Measurements from ENCODE around the gene GOSR1. TPM values are rescaled to one million over a fixed set of nuclear protein-coding genes. Genes with fewer than 3 reads are reported as not detected.
"Not testable (repeated sequence)": the region's sequence is repeated elsewhere in the genome, so short reads cannot be mapped to it uniquely, and the experiment has no call there.

Gene GOSR1
- total RNA-seq, 1 experiment from 2014 or later, result 16.4 TPM

DNA sequence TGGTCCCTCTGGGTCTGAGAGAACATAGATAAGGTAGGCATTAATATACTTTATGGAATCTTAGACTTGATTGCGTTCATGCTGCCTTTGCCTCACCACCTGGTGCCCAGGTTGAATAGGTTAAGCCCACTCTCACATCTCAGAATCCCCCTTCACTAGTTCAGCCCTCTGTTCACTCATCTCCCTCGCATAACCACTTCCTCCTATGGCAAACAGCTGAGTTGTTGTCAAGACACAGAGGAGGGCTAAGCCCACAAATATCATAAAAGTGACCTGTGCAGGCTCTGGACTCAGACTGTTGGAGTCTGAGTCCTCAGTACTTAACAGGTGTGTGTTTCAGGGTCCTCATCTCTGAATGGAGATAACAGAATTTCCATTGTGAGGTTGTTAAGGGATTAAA, 55.7 kb downstream of the GOSR1 start:
- DNase-seq (ENCODE audit: low read depth, low spot score), result no peak
- in situ Hi-C loops (cut with HindIII; ENCODE audit: low pct_unique_long_range_greater_than_20kb, low sequenced_read_pairs), result no loop called here

DNA sequence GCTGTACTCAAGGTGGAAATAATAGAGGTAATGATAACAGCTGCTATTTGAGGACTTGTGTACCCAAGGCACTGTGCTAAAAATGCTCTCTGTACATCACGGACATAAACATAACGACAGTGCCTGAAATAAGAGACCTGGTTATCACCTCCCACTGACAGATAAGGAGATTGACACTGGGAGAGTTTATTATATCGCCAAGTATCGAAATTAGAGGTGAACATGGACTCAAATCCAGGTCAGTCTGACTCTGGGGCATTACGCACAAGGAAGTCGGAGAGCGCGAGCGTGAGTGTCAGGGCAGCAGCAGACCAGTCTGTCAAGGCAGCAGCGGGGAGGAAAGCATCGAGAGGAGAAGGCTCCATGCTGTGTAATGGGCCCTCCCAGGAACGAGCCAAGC, 57.1 kb downstream of the GOSR1 start:
- no peak for DNase-seq (ENCODE audit: low read depth, low spot score)
- in situ Hi-C loops (cut with HindIII; ENCODE audit: low pct_unique_long_range_greater_than_20kb, low sequenced_read_pairs), result no loop called here

DNA sequence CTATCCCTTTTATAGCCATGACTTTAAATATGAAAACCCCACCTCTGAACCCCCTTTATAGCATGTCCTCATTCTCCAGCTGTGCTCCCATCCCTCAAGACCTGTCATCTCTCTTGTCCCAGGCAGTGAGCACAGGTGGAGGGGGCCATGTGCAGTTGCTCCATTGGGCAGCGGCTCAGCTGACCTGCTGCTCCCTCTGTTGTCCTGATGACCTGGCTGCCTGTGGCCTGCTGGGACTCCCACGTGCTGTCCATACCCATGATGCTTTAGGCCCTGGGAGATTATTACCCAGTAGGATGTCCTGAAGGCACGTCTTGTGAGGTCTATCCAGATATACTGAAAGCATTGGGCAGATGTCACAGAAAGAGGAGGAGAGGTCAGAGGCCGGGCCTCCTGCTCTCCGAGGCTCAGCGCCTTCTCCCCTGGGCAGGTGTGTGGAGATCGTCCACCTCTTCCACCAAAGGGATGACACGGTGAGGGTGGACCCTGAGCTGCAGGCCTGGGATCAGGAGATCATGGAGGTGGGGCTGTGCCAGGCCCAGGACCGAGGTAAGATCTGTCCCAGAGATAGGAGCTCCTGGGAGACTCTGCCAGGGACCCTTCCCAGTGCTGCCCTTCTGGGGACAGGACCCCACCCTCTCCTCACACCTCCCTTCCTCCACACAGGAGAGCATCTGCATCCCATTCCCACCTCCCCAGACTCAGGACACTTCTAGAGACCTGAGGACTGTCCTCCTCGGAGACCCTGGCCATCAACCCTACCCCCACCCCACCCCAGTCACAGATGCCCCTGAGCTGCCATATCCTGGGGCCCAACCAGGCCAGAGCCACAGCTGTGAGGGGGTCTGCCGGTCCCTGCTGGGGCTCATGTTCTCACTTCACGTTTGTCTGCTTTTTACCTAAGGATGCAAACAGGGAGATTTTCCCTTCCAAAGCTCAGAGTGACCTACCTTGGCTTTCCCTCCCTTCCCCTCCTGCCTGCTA, 58.0 kb downstream of the GOSR1 start:
- in situ Hi-C loops (cut with HindIII; ENCODE audit: low pct_unique_long_range_greater_than_20kb, low sequenced_read_pairs), result no loop called here
- DNase-seq (ENCODE audit: low read depth, low spot score), result no peak

DNA sequence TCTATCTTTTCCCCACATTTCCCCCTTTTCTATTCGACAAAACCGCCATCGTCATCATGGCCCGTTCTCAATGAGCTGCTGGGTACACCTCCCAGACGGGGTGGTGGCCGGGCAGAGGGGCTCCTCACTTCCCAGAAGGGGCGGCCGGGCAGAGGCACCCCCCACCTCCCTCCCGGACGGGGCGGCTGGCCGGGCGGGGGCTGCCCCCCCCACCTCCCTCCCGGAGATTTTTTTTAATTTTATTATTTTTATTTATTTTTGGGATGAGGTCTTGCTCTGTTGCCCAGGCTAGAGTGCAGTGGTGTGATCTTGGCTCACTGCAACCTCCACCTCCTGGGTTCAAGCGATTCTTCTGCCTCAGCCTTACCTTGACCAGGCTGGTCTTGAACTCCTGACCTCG, 59.6 kb downstream of the GOSR1 start:
- in situ Hi-C loops (cut with HindIII; ENCODE audit: low pct_unique_long_range_greater_than_20kb, low sequenced_read_pairs); DNase-seq (ENCODE audit: low read depth, low spot score): not testable (repeated sequence)

DNA sequence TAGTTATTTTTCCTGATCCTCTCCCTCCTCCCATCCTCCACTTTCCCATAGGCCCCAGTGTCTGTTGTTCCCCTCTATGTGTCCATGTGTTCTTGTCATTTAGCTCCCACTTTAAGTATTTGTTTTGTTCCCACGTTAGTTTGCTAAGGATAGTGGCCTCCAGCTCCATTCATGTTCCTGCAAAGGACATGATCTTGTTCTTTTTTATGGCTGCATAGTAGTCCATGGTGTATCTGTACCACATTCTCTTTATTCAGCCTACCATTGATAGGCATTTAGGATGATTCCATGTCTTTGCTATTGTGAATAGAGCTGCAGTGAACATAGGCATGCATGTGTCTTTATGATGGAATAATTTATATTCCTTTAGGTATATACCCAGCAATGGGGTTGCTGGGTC, 60.5 kb downstream of the GOSR1 start:
- DNase-seq (ENCODE audit: low read depth, low spot score); in situ Hi-C loops (cut with HindIII; ENCODE audit: low pct_unique_long_range_greater_than_20kb, low sequenced_read_pairs): not testable (repeated sequence)

DNA sequence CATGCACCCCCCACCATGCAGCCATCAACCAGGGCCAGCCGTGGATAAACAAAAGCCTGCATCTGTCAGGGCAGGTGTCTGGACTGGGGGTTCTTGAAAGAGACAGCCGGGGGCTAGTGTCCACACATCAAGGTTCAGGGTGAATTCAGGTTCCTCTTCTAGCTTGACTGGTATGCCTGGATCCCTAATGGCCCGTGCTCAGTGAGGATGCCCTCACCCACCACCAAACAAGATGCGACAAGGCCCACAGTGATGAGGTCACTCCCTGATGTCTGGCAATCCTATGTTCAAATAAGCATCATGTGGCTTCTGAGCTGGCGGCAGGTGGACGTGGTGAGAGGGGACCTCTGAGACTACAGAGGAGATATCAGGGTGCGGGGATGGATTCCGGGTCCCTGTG, 64.6 kb downstream of the GOSR1 start:
- DNase-seq (ENCODE audit: low read depth, low spot score), result no peak
- in situ Hi-C loops (cut with HindIII; ENCODE audit: low pct_unique_long_range_greater_than_20kb, low sequenced_read_pairs), result no loop called here

DNA sequence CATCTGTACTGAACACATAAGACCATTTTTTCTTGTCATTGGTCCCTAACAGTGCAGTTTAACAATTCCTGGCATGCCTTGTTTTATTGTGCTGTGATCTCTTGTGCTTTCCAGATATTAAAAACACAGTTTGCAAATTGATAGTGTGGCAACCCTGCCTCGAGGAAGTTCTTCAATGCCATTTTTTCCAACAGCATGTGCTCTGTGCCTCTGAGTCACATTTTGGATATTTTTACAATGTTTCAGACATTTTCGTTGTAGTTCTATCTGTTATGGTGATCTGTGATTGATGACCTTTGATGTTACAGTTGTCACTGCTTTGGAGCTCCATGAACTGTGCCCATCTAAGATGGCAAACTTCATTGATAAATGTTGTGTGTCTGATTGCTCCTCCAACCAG, 66.2 kb downstream of the GOSR1 start:
- DNase-seq (ENCODE audit: low read depth, low spot score), result no peak
- in situ Hi-C loops (cut with HindIII; ENCODE audit: low pct_unique_long_range_greater_than_20kb, low sequenced_read_pairs), result no loop called here

DNA sequence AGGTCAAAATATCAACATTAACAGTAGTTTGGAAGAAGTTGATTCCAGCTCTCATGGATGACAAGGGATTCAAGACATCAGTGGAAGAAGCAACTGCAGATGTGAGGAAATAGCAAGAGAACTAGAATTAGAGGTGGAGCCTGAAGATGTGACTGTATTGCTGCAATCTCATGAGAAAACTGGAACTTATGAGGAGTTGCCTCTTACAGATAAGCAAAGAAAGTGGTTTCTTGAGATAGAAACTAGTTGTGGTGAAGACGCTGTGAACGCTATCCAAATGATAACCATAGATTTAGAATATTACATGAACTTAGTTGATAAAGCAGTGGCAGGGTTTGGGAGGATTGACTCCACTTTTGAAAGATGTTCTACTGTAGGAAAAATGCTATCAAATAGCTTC, 67.8 kb downstream of the GOSR1 start:
- in situ Hi-C loops (cut with HindIII; ENCODE audit: low pct_unique_long_range_greater_than_20kb, low sequenced_read_pairs), result no loop called here
- DNase-seq (ENCODE audit: low read depth, low spot score), result no peak

DNA sequence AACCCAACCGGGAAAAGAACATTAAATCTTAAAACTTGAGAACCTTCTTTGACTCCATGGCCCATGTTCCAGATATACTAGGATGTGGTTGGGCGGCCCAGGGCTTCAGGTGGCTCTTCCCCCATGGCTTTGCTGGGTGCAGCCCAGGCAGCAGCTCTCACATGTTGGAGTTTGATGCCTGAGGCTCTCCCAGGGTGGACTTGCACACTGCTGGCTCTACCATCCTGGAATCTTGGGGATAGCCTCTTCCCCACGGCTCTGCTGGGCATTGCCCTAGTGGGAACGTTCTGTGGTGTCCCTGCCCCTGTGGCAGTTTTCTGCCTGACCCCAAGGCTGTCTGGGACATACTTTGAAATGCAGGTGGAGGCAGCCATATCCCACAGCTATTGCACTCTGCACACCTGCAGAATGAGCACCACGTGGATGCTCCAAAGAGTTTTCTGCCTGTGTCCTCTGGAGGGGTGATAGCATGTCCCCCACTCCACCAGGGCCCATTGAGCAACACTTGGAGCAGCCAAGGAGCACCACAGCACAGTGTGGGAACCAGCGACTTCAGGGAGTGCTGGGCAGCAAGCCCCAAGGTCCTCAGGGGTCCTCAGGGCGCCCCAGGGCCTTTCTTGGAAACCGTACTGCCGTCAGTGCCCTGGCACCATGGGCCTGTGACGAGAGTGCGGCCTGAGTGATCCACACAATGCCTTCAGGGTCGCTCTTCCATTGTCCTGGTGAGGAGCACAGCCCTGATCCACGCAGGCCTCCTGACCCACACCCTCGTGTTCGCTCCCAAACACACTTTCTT, 70.8 kb downstream of the GOSR1 start:
- no peak for DNase-seq (ENCODE audit: low read depth, low spot score)
- in situ Hi-C loops (cut with HindIII; ENCODE audit: low pct_unique_long_range_greater_than_20kb, low sequenced_read_pairs), result no loop called here

DNA sequence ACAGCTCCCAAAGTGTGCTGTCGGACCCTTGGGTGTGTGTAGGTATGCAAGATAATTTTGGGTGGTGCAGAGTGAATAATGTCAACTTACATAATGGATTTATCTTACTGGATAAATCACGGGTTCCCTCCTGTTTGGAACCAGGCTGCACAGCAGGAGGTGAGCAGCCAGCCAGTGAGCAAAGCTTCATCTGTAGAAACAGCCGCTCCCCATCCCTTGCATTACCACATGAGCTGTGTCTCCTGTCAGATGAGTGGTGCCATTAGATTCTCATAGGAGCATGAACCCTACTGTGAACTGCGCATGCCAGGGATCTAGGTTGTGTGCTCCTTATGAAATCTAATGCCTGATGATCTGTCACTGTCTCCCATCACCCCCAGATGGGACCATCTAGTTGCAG, 72.0 kb downstream of the GOSR1 start:
- DNase-seq (ENCODE audit: low read depth, low spot score); in situ Hi-C loops (cut with HindIII; ENCODE audit: low pct_unique_long_range_greater_than_20kb, low sequenced_read_pairs): not testable (repeated sequence)

DNA sequence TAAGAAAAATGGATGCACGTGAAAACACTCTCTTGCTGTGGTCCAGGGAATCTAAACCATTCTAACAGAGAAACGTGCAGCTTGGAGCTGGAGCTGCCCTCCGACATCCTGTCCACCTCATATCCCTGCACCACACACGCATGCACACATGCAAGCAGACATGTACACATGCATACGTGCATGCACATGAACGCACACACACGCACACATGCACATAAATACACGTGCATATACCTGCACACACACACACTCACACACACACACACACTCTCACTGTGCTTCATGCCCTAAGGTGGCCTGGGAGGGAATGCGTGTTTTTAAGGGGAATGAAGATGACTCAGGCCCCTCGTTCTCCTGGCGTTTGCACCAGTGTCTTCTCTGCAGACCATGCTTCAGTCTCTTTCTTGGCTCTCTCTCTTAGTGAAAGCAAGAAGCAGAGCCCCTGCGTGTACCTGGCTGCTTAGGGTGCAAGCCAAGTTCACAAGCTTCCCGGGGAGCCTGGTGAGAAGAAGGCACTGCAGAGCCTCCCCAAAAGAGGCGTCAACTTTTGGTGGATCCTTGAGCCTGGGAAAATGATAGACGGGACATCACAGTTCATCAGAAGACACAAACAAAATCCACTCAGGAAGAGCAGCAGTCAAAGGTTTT, 72.8 kb downstream of the GOSR1 start:
- no peak for DNase-seq (ENCODE audit: low read depth, low spot score)
- in situ Hi-C loops (cut with HindIII; ENCODE audit: low pct_unique_long_range_greater_than_20kb, low sequenced_read_pairs), result no loop called here

DNA sequence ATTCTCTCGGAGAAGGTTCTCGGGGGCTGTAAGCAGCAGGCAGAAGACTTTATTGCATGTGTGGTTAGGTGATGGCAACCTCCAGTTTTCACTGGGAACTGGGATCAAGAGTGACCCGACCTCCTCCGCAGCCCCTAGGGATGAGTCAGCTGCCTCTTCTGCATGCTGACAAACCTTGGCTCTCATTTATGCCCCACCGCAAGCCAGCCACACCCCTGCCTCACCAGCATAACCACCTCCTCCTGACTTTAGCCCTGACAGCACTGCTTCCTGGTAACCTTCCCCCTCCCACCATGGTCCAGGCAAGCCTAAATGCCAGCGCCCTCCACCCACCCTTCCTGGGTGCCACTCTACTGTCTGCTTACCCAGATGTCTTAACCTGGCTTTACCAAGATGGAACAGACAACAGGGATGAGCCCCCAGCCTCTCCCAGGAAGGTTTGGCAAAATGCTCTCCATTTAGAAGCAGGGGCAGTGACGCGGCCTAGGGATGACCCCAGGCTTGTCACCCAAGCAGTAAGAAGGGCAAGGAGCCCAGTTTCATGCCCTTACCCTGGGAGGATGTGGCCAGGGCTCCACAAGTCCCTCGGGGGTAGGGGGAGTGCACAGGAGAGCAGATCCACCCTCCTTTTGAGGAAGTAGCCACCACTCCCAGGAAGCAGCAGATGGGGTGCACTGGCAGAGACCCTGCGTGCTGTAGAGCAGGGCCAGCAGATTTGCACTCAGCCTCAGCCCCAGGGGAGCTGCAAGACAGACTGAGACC, 73.5 kb downstream of the GOSR1 start:
- DNase-seq (ENCODE audit: low read depth, low spot score), result peak; percentile 32
- in situ Hi-C loops (cut with HindIII; ENCODE audit: low pct_unique_long_range_greater_than_20kb, low sequenced_read_pairs), result no loop called here

DNA sequence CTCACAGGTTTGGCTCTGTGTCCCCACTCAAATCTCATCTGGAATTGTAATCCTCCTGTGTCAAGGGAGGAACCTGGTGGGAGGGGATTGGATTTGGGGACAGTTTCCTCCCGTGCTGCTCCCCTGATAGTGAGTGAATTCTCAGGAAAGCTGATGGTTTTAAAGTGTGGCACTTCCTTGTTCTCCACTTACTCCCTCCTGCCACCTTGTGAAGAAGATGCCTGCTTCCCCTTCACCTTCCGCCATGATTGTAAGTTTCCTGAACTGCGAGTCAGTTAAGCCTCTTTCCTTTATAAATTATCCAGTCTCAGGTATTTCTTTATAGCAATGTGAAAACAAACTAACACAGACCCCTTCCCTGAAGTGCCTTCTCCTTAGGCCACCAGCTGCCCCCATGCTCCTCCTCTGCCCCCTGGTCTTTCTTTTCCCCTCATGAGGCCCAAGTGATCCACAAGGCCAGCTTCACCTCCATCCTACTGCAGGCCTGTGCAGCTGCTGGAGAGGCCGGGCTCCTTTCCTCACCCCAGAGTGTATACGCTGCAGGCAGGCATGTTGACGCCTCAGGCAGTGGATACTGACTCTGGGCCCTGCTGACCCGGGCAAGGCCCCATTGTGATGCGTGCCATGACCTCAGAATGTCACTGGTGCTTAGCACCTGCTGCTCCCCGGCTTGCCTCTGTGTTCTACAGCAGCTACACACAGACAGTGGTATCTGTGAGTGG, 74.2 kb downstream of the GOSR1 start:
- in situ Hi-C loops (cut with HindIII; ENCODE audit: low pct_unique_long_range_greater_than_20kb, low sequenced_read_pairs); DNase-seq (ENCODE audit: low read depth, low spot score): not testable (repeated sequence)

DNA sequence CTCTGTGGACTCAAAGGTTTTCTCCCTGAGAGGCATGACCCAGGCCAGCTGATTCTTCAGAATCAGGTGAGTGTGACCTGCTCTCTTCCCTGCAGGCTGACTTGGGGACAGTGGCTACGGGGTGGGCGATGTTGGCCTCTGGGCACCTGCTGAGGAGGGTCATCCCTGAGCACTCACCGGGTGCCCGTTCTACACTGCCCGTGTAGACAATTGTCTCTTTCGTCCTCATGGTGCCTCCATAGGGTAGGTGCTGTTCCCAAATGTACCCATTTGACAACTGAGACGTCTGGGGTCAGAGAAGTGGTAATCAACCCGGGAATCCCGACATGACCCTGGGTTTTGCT, 74.8 kb downstream of the GOSR1 start:
- no peak for DNase-seq (ENCODE audit: low read depth, low spot score)
- in situ Hi-C loops (cut with HindIII; ENCODE audit: low pct_unique_long_range_greater_than_20kb, low sequenced_read_pairs), result no loop called here

DNA sequence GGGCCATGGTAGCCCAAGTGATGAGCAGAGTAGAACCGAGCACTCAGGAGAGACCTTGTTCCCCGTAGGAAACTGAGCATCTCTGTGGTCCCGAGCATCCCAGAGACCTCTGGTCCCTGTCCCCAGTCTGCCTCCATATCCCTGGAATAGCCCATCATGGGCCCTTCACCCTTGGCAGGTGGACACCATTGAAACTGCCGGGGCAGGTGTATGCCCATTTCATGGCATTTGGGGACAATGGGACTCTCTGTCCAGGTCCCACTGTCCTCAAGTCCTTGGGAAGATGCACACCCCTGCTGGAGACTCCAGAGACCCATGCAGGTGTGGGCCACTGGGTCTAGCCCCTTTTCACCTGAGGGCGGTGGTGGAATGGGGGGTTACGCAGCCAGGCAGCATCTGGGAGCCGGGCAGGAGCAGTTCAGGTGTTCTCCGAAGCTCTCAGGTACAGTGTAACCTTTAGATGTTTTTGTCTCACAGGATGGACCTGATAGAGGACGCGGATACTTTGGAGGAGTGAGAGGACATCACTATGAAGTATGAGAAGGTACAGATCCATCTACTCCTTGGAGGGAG, 75.9 kb downstream of the GOSR1 start:
- in situ Hi-C loops (cut with HindIII; ENCODE audit: low pct_unique_long_range_greater_than_20kb, low sequenced_read_pairs), result no loop called here
- no peak for DNase-seq (ENCODE audit: low read depth, low spot score)

DNA sequence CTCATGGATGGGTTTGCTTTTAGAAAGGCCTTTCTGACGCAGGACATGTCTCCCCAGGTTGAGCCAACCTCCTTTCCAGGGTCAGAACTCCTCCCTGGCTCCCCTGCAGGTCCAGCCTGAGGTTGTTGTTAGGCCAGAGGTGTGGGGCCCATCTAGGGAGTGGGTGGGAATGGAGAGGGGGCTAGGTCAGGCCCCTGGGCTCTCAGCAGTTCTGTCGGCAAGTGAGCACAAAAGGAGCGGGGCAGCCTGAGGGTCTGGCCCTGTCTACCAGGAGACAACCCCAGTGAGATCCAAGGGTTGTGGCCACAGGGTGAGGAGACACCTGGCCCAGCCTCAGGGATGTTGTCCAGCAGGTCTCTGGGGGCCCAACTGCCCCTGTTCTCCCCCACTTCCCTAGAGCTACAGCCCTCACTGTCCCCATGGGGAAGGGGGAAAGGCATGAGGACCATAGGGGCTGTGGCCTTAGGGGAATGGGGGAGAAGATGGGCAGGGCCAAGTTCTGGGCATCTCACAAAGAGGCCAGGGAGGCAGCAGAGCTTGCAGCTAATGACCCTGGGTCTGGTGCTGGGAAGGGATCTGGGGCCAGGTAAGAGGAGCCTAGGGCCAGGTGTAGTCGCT, 76.7 kb downstream of the GOSR1 start:
- in situ Hi-C loops (cut with HindIII; ENCODE audit: low pct_unique_long_range_greater_than_20kb, low sequenced_read_pairs), result not testable (repeated sequence)

More for the DNA sequence above, 76.7 kb downstream of the GOSR1 start:
- not testable (repeated sequence) for DNase-seq (ENCODE audit: low read depth, low spot score)
